HepG2 (cell line): ENCODE data around the gene CDK18. TPM values are rescaled to one million over a fixed set of nuclear protein-coding genes. Genes with fewer than 3 reads are reported as not detected.

Experiments used
- ARHGAP35 ChIP-seq: sonication (generic); formaldehyde crosslinking; IDR thresholded peaks from 2 replicates; pipeline ENCODE4 v1.9.0; 2022; ENCODE audit warnings: mild to moderate bottlenecking, inconsistent platforms, moderate library complexity, missing genetic modification reagents, borderline replicate concordance
- ATF5 ChIP-seq: sonication (generic); formaldehyde crosslinking; IDR thresholded peaks from 2 replicates; pipeline ENCODE4 v1.4.0; 2020; ENCODE audit warnings: mild to moderate bottlenecking, low read depth, missing genetic modification reagents
- BHLHE40 ChIP-seq: IDR thresholded peaks from 2 replicates; pipeline ENCODE4 v1.6.1; 2011; ENCODE audit warnings: low read length, improper control_type of control experiment
- BRCA1 ChIP-seq: sonication (generic); formaldehyde crosslinking; IDR thresholded peaks from 2 replicates; pipeline ENCODE4 v1.4.0; 2020; ENCODE audit warnings: missing genetic modification reagents
- BRD4 ChIP-seq: sonication (generic); formaldehyde crosslinking; IDR thresholded peaks from 2 replicates; pipeline ENCODE4 v1.4.0; 2020; ENCODE audit warnings: missing genetic modification reagents
- E2F2 ChIP-seq: sonication (generic); formaldehyde crosslinking; IDR thresholded peaks from 2 replicates; pipeline ENCODE4 v1.4.0; 2020; ENCODE audit warnings: missing genetic modification reagents, borderline replicate concordance
- EHMT2 ChIP-seq: fragments of 200-600 bp; sonication (generic); IDR thresholded peaks from 2 replicates; pipeline ENCODE4 v1.7.0; 2017; ENCODE audit warnings: antibody characterized with exemption, low read depth, low read length, borderline replicate concordance
- HNRNPH1 ChIP-seq: fragments of 200-400 bp; formaldehyde crosslinking; optimal IDR thresholded peaks from 2 replicates; pipeline ENCODE3; 2017; ENCODE audit warnings: mild to moderate bottlenecking, low read depth, low read length
- KLF9 ChIP-seq: IDR thresholded peaks from 2 replicates; pipeline ENCODE4 v1.6.1; 2016; ENCODE audit warnings: low read depth
- MED8 ChIP-seq: sonication (generic); formaldehyde crosslinking; IDR thresholded peaks from 2 replicates; pipeline ENCODE4 v1.8.1; 2023; ENCODE audit warnings: mild to moderate bottlenecking, missing genetic modification reagents; ENCODE audit not compliant: insufficient replicate concordance
- PAXIP1 ChIP-seq: sonication (generic); formaldehyde crosslinking; conservative IDR thresholded peaks from 2 replicates; pipeline ENCODE4 v1.4.0; 2020; ENCODE audit warnings: mild to moderate bottlenecking, missing genetic modification reagents, moderate library complexity
- POLR2AphosphoS5 ChIP-seq: IDR thresholded peaks from 2 replicates; pipeline ENCODE4 v1.6.1; 2012; ENCODE audit warnings: low read depth, low read length
- PTBP1 ChIP-seq: fragments of 200-400 bp; formaldehyde crosslinking; IDR thresholded peaks from 2 replicates; pipeline ENCODE4 v1.6.1; 2018; ENCODE audit warnings: low read length, low read depth; ENCODE audit not compliant: poor library complexity, severe bottlenecking
- SRSF4 ChIP-seq: fragments of 200-400 bp; formaldehyde crosslinking; IDR thresholded peaks from one replicate; pipeline ENCODE4 v1.6.1; 2018; ENCODE audit warnings: mild to moderate bottlenecking, low read depth, low read length, moderate library complexity; ENCODE audit not compliant: poor library complexity, severe bottlenecking
- TCF7 ChIP-seq: sonication (generic); IDR thresholded peaks from 2 replicates; pipeline ENCODE4 v1.6.1; 2016; ENCODE audit warnings: antibody characterized with exemption, low read depth
- TEAD3 ChIP-seq: optimal IDR thresholded peaks from 2 replicates; pipeline ENCODE3; 2016; ENCODE audit warnings: borderline replicate concordance
- ZNF574 ChIP-seq: sonication (generic); formaldehyde crosslinking; IDR thresholded peaks from 2 replicates; pipeline ENCODE4 v1.4.0; 2020; ENCODE audit warnings: missing genetic modification reagents
- ZNF629 ChIP-seq: sonication (generic); formaldehyde crosslinking; conservative IDR thresholded peaks from 2 replicates; pipeline ENCODE4 v1.5.0; 2020; ENCODE audit warnings: missing genetic modification reagents
- ZNF660 ChIP-seq: sonication (generic); formaldehyde crosslinking; IDR thresholded peaks from 2 replicates; pipeline ENCODE4 v1.5.1; 2020; ENCODE audit warnings: mild to moderate bottlenecking, low read depth, missing genetic modification reagents, borderline replicate concordance
- ZNF709 ChIP-seq: sonication (generic); formaldehyde crosslinking; IDR thresholded peaks from 2 replicates; pipeline ENCODE4 v1.5.0; 2020; ENCODE audit warnings: mild to moderate bottlenecking, missing genetic modification reagents
- ZNF768 ChIP-seq: sonication (generic); formaldehyde crosslinking; IDR thresholded peaks from 2 replicates; pipeline ENCODE4 v1.4.0; 2020; ENCODE audit warnings: missing genetic modification reagents
- polyA plus RNA-seq, 8 experiments: library from polyadenylated mRNA; depleted of rRNA in 3 of 8; stranded (reverse) in 7 of 8; unstranded in 1 of 8; fragments of >200 nt; fragmentation: Illumina TruSeq in 4 of 8; extraction: Trizol in 4 of 8; gene quantifications; 2 replicates each; pipeline versions ENCODE4 v1.2.1 to v1.2.3, GENCODE V29; 2011 to 2016; ENCODE audit warnings: low read depth in 4 of 8, missing spikeins in 1 of 8, mixed read lengths in 1 of 8; ENCODE audit not compliant: insufficient read depth in 1 of 8
- total RNA-seq, 5 experiments: library from RNA; depleted of rRNA; stranded (reverse); fragments of >200 nt; fragmentation: Illumina TruSeq; extraction: Trizol; gene quantifications; 2 replicates each; pipeline ENCODE4 v1.2.3, GENCODE V29; 2016; ENCODE audit warnings: low read depth in 1 of 5

The CDK18 gene
- total and polyA plus RNA-seq, 2 of the 13 experiments (the other 11 are each of a cell fraction or from before 2014, with no cell fraction given): 6.4 to 38.8 TPM

GRCh38 chr1:205484985-205485967 lies 19.2 kb upstream of the CDK18 start (continued):
- TF ChIP-seq SRSF4 (no peak), POLR2AphosphoS5 (no peak), PAXIP1 (peak; percentile 84), BRCA1 (no peak), TEAD3 (CRISPR knock-in tag) (peak; percentile 64), E2F2 (CRISPR knock-in tag) (no peak), TCF7 (peak; percentile 51; the same call in 1 of the 2 replicates), EHMT2 (no peak), ZNF709 (0 out of 2 replicates have a peak, but pooled peaks have one; percentile 29), BRD4 (no peak), ZNF574 (CRISPR knock-in tag) (peak; percentile 68), ARHGAP35 (CRISPR knock-in tag) (no peak), ZNF768 (peak; percentile 83; the same call in 1 of the 2 replicates), HNRNPH1 (no peak), PTBP1 (no peak), ZNF629 (no peak; the same call in 1 of the 2 replicates), KLF9 (CRISPR knock-in tag) (0 out of 2 replicates have a peak, but pooled peaks have one; percentile 46), ATF5 (no peak), ZNF660 (CRISPR knock-in tag) (no peak), BHLHE40 (no peak), MED8 (no peak)
